Caki2 (cell line): ENCODE data around the gene HSPB6. TPM values are rescaled to one million over a fixed set of nuclear protein-coding genes. Genes with fewer than 3 reads are reported as not detected.
"Not testable (repeated sequence)": the region's sequence is repeated elsewhere in the genome, so short reads cannot be mapped to it uniquely, and the experiment has no call there.

Experiments
- DNase-seq: peaks from one replicate; pipeline ENCODE4 v3.0.0-alpha.2; 2015; ENCODE audit warnings: low read depth
- in situ Hi-C: cut with HindIII; loops from 2 replicates; pipeline ENCODE4 v1.10.0; 2016; ENCODE audit warnings: low sequenced_read_pairs, low pct_unique_long_range_greater_than_20kb, mixed read lengths
- total RNA-seq: library from RNA; depleted of rRNA; stranded (reverse); fragments of >200 nt; shearing (Covaris generic); gene quantifications from 2 replicates; pipeline ENCODE4 v1.2.3, GENCODE V29; 2014; ENCODE audit warnings: low replicate concordance; rRNA removed

HSPB6 gene, protein sequence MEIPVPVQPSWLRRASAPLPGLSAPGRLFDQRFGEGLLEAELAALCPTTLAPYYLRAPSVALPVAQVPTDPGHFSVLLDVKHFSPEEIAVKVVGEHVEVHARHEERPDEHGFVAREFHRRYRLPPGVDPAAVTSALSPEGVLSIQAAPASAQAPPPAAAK
- total RNA-seq: not detected in 2 replicates

DNA sequence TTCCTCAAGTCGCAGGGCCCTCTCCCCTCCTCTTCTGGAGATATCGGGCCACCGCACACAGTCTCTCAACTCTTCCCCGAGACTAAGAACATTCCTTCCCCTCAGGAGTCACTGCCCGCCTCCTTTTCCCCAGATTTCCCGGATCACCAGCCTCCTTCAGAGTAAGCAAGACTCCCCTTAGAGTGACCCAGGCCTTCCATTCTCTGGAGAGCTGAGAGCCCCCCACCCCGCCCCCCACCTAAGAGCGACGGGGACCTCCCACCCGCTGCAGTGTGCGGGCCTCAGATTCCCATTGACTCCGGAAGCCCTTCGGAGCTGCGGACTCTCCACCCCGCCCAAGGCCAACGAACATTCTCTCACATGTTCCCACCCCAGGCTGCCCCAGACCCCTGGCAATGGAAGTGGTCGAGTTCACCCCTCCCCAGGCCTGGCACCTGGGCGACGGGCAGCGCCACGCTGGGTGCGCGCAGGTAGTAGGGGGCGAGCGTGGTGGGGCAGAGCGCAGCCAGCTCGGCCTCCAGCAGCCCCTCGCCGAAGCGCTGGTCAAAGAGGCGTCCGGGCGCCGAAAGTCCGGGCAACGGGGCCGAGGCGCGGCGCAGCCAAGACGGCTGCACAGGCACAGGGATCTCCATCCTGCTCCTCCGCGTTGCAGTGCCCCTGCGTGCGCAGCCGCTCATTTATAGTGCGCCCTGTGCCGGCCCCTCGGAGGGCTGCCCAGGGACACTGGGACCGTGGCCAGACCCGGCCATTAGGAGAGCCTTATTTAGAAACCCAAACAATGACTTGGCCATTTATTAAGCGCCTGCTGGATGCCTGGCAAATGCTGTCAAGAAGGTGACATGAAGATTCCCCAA is at the start of gene HSPB6:
Gene HSPB6, minus strand, starts transcription at position 653 of the 854 bp plus-strand sequence. Its CDS starts 21 bp downstream, at position 632.
- DNase-seq: no peak
- in situ Hi-C loops: no loop called here

DNA sequence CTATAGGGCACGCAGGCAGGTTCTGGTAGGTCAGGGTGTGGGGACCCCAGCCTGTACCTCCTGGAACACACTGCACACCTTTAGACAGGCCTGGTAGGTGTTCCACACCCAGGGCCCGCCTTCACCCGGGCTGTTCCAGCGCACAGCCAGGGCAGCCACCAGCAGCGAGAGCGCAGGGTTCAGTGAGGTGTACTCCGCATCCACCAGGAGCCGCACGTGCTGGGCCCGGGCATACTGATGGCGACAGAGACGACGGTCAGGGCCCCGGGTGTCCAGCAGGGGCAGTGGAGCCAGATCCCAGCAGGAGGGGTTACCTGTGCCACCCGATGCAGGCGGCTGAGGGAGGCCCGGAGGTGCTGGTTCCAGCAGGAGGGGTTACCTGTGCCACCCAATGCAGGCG is 49.8 kb upstream of the HSPB6 start:
- in situ Hi-C loops: no loop called here
- no peak for DNase-seq

DNA sequence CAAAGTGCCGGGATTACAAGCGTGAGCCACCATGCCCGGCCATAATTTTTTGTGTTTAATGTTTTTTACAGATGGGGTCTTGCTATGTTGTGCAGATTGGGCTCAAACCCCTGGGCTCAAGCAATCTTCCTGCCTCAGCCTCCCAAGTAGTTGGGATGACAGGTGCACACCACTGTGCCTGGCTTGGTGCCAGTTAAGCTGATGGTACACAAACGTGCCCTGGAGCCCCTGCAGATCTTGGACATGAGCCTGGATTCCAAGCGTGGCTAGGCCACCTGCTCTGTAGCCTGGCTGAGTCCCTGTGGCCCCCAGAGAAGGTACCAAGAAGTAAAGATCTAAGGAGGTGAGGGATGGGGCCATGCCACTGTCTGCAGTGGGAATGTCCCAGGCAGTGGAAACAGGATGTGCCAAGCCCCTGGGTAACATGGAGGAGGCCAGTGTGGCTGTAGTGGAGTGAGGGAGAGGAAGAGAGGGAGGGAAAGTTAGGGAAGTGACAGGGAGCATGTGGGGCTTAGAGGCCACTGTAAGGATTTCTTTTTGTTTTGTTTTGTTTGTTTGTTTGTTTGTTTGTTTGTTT is 48.8 kb upstream of the HSPB6 start:
- in situ Hi-C loops: no loop called here
- no peak for DNase-seq

DNA sequence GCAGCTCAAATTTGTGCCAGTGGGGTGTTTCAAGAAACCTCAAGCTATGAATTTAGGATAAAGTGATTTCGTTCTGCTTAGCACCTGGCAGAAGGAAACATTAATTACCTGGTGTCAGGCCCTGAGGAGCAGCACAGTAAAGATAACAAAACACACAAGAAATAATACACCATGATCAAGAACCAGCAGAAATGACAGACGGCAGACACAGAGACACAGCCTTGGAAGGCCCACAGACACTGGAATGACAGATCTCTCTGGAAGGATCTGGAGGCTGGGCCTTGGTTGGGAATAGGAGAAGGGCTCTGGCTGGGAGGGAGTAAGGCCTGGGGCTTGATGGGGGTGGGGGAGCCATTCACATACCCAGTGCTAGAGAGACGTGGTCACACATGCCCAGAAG is 45.0 kb upstream of the HSPB6 start:
- in situ Hi-C loops: no loop called here
- DNase-seq: no peak

DNA sequence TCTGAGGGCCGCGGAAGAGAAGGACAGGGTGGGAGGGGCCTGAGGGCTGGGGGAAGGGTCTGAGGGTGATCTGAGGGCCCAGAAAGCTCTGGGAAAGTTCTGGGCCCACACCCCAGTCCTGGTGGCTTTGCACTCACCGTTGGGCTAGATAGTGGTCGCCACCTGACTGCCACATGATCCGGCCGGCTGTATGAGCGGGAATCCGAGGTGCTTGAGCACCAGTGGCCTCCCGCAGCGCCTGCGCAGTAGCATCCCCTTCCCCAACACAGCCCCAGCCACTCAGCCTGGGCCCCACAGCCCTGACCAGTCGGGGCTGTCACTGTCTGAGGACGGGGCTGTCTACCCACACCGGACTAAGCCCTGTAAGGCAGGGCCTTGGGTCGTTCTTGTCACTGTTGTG is 40.8 kb upstream of the HSPB6 start:
- DNase-seq: no peak
- in situ Hi-C loops: no loop called here

DNA sequence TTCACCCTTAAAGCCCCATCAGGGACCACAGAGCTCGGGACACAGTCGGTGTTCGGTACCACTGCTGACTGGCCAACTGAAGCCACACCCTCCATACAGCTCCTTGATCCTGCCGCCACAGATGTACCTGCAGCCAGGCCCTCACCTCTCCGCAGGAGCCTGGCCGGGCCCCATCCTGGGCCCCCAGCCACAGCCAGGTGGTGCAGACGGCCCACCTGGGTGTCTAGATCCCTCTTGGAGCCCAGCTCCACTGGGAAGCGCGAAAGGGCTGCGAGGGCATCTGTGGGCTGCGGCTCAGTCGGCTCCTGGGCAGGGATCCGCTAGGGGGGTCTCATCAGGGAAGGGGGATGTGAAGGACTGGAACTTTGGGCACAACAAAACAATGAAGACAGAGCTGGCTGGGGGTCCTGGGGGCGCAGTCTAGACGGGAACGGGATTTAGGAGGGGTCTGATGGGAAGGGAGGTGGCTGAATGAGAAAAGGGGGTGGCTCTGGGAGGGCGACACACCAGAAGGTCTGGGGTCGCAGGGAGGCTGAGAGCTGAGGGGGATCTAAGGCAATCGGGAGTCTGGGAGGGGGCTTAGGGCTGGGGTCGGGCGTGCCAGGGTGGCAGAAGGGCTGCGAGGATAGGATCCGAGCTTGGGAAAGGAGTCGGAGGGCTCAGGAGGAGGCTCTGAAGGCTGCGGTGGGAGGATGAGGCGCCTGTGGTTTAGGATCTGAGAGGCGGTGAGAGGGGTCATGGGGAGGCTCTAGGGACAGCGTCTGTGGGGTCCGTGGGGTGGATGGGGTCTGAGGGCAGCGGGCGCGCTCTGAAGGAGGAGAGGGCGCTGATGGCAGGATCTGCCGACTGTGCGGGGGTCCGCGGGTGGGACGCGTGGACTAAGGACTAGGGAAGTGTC is 40.1 kb upstream of the HSPB6 start:
- DNase-seq: no peak
- in situ Hi-C loops: no loop called here

DNA sequence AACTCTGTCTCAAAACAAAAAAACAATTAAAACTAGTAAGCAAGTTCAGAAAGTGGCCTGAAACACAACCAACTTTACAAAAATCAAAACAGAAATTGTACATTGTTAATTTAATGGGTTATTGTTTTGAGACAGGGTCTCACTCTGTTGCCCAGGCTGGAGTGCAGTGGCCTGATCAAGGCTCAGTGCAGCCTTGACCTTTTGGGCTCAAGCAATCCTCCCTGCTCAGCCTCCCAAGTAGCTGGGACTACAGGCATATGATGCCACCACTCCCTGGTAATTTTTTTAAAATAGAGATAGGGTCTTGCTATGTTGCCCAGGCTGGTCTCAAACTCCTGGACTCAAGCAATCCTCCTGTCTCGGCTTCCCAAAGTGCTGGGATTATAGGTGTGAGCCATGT is 38.7 kb upstream of the HSPB6 start:
- in situ Hi-C loops, DNase-seq: not testable (repeated sequence)

DNA sequence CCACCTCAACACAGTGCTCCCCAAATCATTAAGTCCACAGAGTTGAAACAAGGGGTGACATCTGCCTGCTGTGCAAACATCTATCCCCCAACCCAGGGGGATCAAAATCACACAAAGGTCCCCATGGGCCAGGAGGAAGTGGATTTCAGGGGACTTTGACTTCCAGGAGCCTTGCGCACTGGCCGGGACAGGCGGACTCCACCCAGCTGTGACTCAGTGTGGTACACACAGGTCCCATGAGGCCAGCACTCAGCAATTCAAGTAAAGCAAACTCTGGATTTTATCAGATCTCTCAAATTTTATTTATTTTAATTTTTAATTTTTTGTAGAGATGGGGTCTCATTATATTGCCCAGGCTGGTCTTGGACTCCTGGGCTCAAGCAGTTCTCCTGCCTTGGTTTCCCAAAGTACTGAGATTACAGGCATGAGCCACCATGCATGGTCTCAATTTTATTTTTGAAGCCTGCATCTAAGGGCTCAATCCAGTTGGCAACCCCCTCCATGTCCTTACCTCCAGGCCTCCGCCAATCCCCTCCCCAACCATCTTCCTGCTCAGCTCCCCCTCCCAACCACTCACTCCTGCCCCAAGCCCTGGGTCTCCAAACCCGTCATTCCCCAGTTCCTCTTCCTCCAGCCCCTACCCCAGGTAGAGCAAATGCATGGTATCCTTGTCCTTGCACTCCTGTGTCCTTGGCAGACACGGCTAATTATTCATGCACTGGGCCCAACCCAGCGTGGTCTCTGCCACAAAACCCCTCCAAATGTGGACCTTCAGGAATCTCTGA is 36.7 kb upstream of the HSPB6 start:
- in situ Hi-C loops: no loop called here
- no peak for DNase-seq

DNA sequence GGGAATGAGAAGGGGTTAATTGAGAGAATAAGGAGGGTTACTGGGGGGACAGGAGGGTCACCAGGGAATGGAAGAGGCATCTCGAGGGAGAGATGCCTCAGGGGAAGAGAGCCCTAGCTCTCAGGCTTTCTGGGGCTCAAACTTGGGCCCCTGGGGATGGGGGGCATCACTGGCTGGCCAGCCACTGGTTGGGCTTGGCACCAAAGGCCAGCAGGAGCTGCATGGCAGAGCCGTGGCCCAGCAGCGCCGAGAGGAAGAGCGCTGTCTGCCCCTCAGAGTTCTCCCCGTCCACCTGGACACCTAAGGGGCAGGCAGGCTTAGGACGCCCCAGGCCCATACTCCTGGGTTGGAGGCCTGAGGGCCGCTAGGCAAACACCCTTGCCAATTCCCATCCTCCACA is 36.1 kb upstream of the HSPB6 start:
- DNase-seq: no peak
- in situ Hi-C loops: no loop called here

DNA sequence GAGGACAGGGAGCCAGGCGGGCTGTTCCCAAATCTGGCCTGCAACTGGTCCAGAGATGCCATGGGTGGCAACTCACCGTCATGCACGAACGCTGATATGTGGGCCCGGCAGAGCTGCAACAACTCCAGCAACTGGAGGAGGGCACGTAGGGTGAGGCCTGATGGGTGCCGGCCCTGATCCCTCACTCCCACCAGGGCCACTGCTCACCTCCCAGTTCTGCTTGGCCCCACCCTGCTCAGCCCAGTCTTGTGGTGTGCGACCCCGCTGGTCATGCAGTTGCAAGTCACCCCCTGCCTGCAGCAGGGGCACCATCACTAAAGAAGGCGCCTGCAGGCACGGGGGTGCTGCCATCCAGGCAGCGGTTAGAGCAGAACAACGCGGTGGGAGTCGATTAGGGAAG is 35.5 kb upstream of the HSPB6 start:
- in situ Hi-C loops: no loop called here
- no peak for DNase-seq

DNA sequence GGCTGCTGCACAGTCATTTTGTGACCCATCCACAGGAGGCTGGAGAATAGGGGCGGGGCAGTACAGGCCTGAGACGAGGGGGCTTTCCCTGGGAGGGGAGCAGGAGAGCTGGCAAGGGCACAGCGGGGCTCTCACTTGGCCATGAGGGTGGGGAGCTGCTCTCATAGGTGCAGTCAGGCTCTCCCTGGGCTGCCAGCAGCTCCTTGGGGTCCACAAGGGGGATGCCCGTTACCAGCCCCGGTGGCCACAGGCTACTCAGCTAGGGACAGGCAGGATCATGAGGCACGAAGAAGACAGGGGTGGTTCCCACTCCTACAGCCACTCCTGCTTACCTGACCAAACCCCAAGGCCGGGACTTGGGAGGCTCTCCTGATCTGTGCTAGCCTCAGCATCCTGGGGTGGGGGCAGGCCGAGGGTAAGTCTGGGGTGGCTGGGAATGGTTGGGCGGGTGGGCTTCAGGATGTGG is 35.0 kb upstream of the HSPB6 start:
- in situ Hi-C loops: no loop called here
- DNase-seq: no peak

DNA sequence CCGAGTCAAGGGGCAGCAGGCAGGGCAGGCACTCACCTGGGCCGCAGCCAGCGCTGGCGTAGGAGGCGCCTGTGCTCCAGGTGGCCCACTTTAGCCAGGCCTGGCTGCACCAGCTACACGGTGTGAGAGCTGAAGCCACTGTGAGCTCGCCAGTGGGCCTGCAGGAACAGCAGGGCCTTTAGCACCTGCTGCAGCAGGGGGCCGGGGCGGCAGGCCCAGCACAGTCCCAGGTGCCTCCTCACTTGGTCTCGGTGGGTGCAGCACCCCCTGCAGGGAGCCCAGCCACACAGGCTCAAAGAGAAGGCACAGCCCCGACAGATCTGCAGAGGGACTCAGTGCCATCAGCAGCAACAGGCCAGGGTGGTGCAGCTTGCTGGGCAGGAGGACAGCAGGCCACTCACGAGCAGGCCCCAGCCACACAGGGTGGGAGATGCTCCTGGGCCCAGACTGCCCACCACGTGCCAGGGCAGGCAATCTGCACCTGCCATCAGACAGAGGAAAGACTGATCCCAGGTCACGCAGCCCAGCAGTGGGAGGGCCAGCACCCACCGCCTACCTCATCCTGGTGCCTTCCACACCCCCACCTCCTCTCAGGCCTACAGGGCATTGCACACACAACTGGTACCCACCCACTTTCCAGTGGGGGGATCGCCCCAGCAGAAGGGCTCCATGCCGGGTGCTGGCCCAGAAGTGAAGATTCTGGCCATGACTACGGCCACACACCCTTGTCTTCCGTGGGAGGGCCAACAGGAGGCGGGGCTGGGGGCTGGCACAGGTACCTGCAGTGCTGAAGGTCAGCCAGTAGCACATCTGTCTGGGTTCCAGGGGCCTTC is 34.4 kb upstream of the HSPB6 start:
- in situ Hi-C loops: no loop called here

DNA sequence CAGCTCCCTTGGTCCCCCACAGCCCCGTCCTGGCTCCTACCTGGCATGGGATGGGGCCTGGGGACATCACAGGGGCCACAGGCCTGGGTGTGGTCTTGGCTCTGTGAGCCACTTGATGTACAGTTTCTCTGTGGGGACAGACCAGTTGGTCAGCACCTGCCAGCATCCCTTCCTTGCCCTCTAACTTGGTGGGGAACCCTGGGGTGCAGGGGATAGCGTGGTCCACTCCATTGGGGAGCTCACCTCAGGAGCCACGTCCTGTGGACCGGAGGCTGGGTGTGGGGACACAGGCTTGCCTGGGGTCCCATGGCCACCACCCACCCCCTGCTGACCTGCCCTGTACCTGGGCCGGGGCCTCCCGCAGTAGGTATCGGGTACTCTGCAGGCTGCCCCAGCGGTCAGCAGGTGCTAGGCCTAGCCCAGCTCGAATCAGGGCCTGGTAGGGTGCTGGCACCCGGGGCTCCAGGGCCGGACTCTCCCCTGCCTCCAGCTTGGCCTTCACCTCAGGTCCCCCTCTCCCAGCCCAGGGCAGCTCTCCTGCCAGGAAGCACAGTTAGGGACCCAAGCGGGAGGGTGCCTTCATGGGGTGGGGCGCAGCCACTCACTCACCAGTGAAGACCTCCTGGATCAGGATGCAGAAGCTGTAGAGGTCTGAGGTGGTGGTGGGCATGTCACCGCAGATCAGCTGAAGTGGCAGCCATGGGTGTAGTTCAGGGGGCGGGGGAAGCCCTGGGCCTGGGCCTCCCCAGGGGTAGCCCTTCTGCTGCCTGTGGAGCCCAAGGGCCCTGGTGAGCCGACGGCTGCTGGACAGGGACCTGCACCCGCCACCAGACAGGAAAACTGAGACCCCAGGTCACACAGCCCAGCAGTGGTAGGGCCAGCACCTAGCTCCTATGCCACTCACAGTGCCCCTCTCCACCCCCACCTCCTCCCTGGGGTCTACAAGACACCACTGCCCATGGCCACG is 33.4 kb upstream of the HSPB6 start:
- no peak for DNase-seq
- in situ Hi-C loops: no loop called here

More for the DNA sequence above, 34.4 kb upstream of the HSPB6 start:
- DNase-seq: no peak

DNA sequence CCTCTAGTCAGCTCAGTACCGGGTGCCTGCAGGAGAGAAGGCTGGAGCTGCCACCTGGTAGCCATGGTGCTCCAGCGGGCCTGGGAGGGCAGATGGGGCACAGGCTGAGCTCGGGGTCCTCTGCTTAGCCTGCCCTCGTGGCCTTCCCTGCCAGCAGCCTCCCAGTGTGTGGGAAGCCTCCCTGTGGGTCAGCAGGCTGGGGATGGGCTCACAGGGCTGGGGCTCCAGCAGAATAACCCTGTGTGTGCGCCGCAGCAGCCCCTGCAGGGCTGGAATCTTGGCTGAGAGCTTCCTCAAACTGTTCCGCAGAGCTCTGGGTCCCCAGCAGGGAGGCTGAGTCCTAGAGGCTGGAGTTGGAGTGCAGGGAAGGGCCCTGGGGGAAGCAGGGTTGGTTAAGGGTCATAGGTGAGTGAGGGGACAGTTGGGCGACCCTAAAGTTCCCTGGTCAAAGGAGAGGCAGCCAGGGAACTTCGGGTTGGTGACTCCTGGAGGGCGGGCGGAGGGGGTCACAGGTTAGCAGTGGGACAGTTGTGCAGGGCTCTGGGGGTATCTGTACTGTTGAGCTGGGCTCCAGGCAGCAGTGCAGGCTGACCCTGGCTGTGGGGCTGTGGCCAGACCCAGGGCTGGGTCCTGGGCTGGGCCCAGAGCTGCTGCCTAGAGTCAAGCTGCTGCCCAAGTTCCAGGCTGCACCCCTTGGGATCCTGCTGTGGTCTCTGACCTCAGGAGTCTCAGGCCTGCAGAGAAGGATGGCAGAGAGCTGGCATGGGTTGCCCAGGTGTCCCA is 32.6 kb upstream of the HSPB6 start:
- in situ Hi-C loops: no loop called here

DNA sequence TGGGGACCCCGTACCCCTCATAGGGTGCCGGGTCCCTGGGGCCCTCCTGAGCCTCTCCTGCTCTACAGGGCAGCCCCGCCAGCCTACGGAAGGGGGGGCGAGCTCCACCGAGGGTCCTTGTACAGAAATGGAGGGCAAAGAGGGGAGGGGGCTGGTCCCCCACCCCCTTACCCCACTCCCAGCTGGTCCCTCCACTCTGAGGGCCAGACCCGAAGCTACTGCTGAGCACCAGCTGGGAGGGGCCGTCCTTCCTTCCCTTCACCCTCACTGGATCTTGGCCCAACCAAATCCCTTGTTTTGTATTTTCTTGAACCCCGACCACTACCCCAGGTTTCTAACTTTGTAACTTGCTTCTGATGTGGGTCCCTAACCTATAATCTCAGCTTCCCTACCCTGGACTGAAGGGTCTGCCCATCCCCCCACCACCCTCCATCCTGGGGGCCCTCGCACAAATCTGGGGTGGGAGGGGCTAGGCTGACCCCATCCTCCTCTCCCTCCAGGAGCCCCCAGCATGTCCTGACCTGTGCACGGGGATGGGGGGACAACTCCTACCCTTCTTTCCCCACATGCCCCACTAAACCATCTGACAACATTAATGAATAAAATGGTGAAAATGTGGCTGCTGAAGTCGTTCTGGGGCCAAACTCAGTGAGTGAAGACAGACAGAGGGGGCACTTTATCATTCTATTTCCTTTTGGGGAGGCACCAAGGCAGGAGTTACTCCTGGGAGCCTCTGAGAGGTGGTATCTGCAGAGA is 31.6 kb upstream of the HSPB6 start:
- DNase-seq: no peak
- in situ Hi-C loops: no loop called here

More for the DNA sequence above, 32.6 kb upstream of the HSPB6 start:
- DNase-seq: no peak
